K562 (cell line): ENCODE data around the gene CCDC116. TPM values are rescaled to one million over a fixed set of nuclear protein-coding genes. Genes with fewer than 3 reads are reported as not detected.

Experiments used
- ATAC-seq: fragments of 200-7000 bp; cut with Tn5 transposase; 3 replicates; pipeline ENCODE4 v1.9.1; 2020; ENCODE audit warnings: moderate library complexity
- BruUV-seq: library from RNA; stranded (reverse); fragments of 400-500 nt; replicated peaks from 2 replicates; lab custom pipeline; 2021; lab: Mats Ljungman, UMichigan
- CTCF ChIA-PET: fragments of 300-600 bp; formaldehyde crosslinking; extraction: SDS; loops from one replicate; lab custom pipeline; 2021; ENCODE audit warnings: low intra/inter-chr PET ratio; lab: Yijun Ruan, JAX
- POLR2A ChIA-PET: fragments of 300-600, 350-650 bp; sonication (Branson Sonifier 250); formaldehyde crosslinking; extraction: SDS; loops from one replicate; lab custom pipeline; 2021; ENCODE audit warnings: antibody characterized with exemption, inconsistent platforms; lab: Yijun Ruan, JAX
- DNase-seq, 4 experiments: peaks; one replicate each; pipeline versions ENCODE4 v3.0.0 to v3.0.0-alpha.2; 2011 to 2018; ENCODE audit warnings: low spot score in 3 of 4, mixed read lengths in 3 of 4; ENCODE audit errors: extremely low read depth in 1 of 4
- FAIRE-seq: peaks from 2 replicates; lab custom pipeline; 2011; peaks lifted over from hg19 to GRCh38; lab: Jason Lieb, UNC
- H2AFZ ChIP-seq: 2 replicates; pipeline ENCODE4 v1.6.0; 2011; ENCODE audit warnings: low read depth, low read length, control low read depth, inconsistent platforms
- H3K27ac ChIP-seq: fragments of 200-600 bp; 3 replicates; pipeline ENCODE4 v1.8.0; 2011; ENCODE audit warnings: low read depth, mild to moderate bottlenecking, control low read depth, inconsistent platforms, low read length, moderate library complexity, mixed read lengths; ENCODE audit errors: extremely low read depth
- H3K27me3 ChIP-seq, 2 experiments: fragments of 300-600 bp in 1 of 2; 2 replicates in 1 of 2; 3 replicates in 1 of 2; pipeline versions ENCODE4 v1.6.0 to v1.8.0; 2011; ENCODE audit warnings: inconsistent platforms in 2 of 2, low read length in 2 of 2, mild to moderate bottlenecking in 1 of 2, mixed read lengths in 1 of 2, moderate library complexity in 1 of 2; ENCODE audit not compliant: control insufficient read depth in 2 of 2, insufficient read depth in 2 of 2
- H3K36me3 ChIP-seq: fragments of 300-600 bp; 3 replicates; pipeline ENCODE4 v1.8.0; 2011; ENCODE audit warnings: mild to moderate bottlenecking, low read length, inconsistent platforms; ENCODE audit not compliant: control insufficient read depth, insufficient read depth
- H3K4me1 ChIP-seq, 2 experiments: fragments of 200-600 bp in 1 of 2; replicated peaks in 1 of 2; 2 replicates in 1 of 2; 3 replicates in 1 of 2; pipeline versions ENCODE4 v1.5.1 to v1.8.0; 2011; ENCODE audit warnings: inconsistent platforms in 2 of 2, low read length in 2 of 2, mild to moderate bottlenecking in 1 of 2, mixed read lengths in 1 of 2, moderate library complexity in 1 of 2; ENCODE audit not compliant: control insufficient read depth in 2 of 2, insufficient read depth in 2 of 2
- H3K4me2 ChIP-seq: 2 replicates; pipeline ENCODE4 v1.6.1; 2011; ENCODE audit warnings: low read length, control low read depth, inconsistent platforms, mixed read lengths; ENCODE audit not compliant: insufficient read depth
- H3K4me3 ChIP-seq: fragments of 200-600 bp; sonication (generic), shearing (Covaris generic); 2 replicates; pipeline ENCODE4 v1.5.1; 2016; ENCODE audit warnings: control low read depth, inconsistent platforms
- H3K79me2 ChIP-seq: fragments of 200-600 bp; 3 replicates; pipeline ENCODE4 v1.8.0; 2011; ENCODE audit warnings: low read length, inconsistent platforms; ENCODE audit not compliant: control insufficient read depth, insufficient read depth
- H3K9ac ChIP-seq, 2 experiments: 2 replicates each; pipeline versions ENCODE4 v1.6.0 to v1.6.1; 2011; ENCODE audit warnings: low read depth in 2 of 2, low read length in 2 of 2, control low read depth in 1 of 2, inconsistent platforms in 1 of 2, mild to moderate bottlenecking in 1 of 2, mixed read lengths in 1 of 2; ENCODE audit not compliant: insufficient read depth in 1 of 2
- H3K9me1 ChIP-seq: one replicate; pipeline ENCODE4 v1.6.0; 2011; ENCODE audit warnings: inconsistent platforms, mild to moderate bottlenecking, low read length, moderate library complexity; ENCODE audit not compliant: control insufficient read depth, insufficient read depth
- H3K9me3 ChIP-seq: replicated peaks from 2 replicates; pipeline ENCODE4 v1.5.1; 2011; ENCODE audit warnings: low read depth, low read length, inconsistent platforms; ENCODE audit not compliant: control insufficient read depth, insufficient read depth
- H4K20me1 ChIP-seq: replicated peaks from 2 replicates; pipeline ENCODE4 v1.6.1; 2011; ENCODE audit warnings: low read length, inconsistent platforms, mixed read lengths; ENCODE audit not compliant: control insufficient read depth, insufficient read depth
- BHLHE40 ChIP-seq: IDR thresholded peaks from 2 replicates; pipeline ENCODE4 v1.6.1; 2011; ENCODE audit warnings: low read length, improper control_type of control experiment
- ELK3 ChIP-seq: fragments of 450-650 bp; formaldehyde crosslinking; IDR thresholded peaks from 2 replicates; pipeline ENCODE4 v1.4.0; 2020; ENCODE audit warnings: mild to moderate bottlenecking
- ETV1 ChIP-seq: fragments of 450-650 bp; conservative IDR thresholded peaks from 2 replicates; pipeline ENCODE4 v1.6.1; 2016; ENCODE audit warnings: missing genetic modification characterization, control low read depth, low read depth, missing compliant biosample characterization
- GTF2F1 ChIP-seq: IDR thresholded peaks from 2 replicates; pipeline ENCODE4 v1.6.1; 2011; ENCODE audit warnings: low read depth, low read length, improper control_type of control experiment
- SLC30A9 ChIP-seq: fragments of 250-450 bp; sonication (Bioruptor Pico); IDR thresholded peaks from 2 replicates; pipeline ENCODE4 v1.8.0; 2022; ENCODE audit warnings: mild to moderate bottlenecking, moderate library complexity
- SUPT5H ChIP-seq: fragments of 450-650 bp; IDR thresholded peaks from 2 replicates; pipeline ENCODE4 v1.6.1; 2016
- TBL1XR1 ChIP-seq, 2 experiments: IDR thresholded peaks; 2 replicates each; pipeline ENCODE4 v1.6.1; 2012; ENCODE audit warnings: improper control_type of control experiment in 2 of 2, low read length in 2 of 2, mild to moderate bottlenecking in 1 of 2
- U2AF2 ChIP-seq: fragments of 200-400 bp; formaldehyde crosslinking; optimal IDR thresholded peaks from 2 replicates; pipeline ENCODE3; 2017; ENCODE audit warnings: low read depth, mild to moderate bottlenecking, low read length
- ZBTB17 ChIP-seq: fragments of 450-650 bp; formaldehyde crosslinking; IDR thresholded peaks from 2 replicates; pipeline ENCODE4 v1.4.0; 2020; ENCODE audit warnings: mild to moderate bottlenecking
- ZC3H11A ChIP-seq: IDR thresholded peaks from 2 replicates; pipeline ENCODE4 v1.6.1; 2012; ENCODE audit warnings: low read depth, low read length, improper control_type of control experiment
- ZNF12 ChIP-seq: sonication (generic); formaldehyde crosslinking; IDR thresholded peaks from 2 replicates; pipeline ENCODE4 v1.4.0; 2020; ENCODE audit warnings: mild to moderate bottlenecking, missing genetic modification reagents
- ZNF143 ChIP-seq: sonication (generic); formaldehyde crosslinking; IDR thresholded peaks from 2 replicates; pipeline ENCODE4 v1.9.0; 2022; ENCODE audit warnings: mild to moderate bottlenecking, missing genetic modification reagents
- WGBS: fragments of 100-300 bp; shearing (Covaris generic); methylation state at CpG from one replicate; pipeline ENCODE4 v1.1.6; 2016; ENCODE audit warnings: low coverage, mixed read lengths; ENCODE audit not compliant: insufficient coverage; ENCODE audit errors: missing lambda C conversion rate; 5-methylcytosine and 5-hydroxymethylcytosine counted together
- in situ Hi-C: fragments of 300-500 bp; cut with MboI; formaldehyde crosslinking; loops from 4 replicates; pipeline ENCODE4 v1.15.0; 2018; ENCODE audit warnings: inconsistent platforms, mixed read lengths
- intact Hi-C: fragments of 100-400 bp; cut with micrococcal nuclease; formaldehyde crosslinking; loops from 2 replicates; pipeline ENCODE4 v1.14.2; 2022
- polyA plus RNA-seq, 8 experiments: library from polyadenylated mRNA; depleted of rRNA in 4 of 8; stranded (reverse) in 5 of 8; unstranded in 3 of 8; fragments of >200 nt; fragmentation: Nextera tagmentation in 2 of 8; fragmentation: Illumina TruSeq in 1 of 8; extraction: Ambion mirVana in 2 of 8; extraction: Trizol in 1 of 8; gene quantifications; 2 replicates each; pipeline versions ENCODE4 v1.2.1 to v1.2.3, GENCODE V29; 2011 to 2014; ENCODE audit warnings: inconsistent platforms in 1 of 8, missing spikeins in 1 of 8
- total RNA-seq, 7 experiments: library from RNA; depleted of rRNA in 6 of 7; stranded (reverse); fragments of >200 nt in 6 of 7; fragmentation: Illumina TruSeq in 2 of 7; extraction: Trizol in 2 of 7; gene quantifications; 2 replicates each; pipeline versions ENCODE4 v1.2.1 to v1.2.3, GENCODE V29; 2011 to 2021; ENCODE audit warnings: low replicate concordance in 1 of 7
- TF ChIP-seq, protein P1 (sequence below): fragments of 450-650 bp; IDR thresholded peaks from 2 replicates; pipeline ENCODE4 v1.6.1; 2016; ENCODE audit warnings: low read depth

CCDC116 gene
- total and polyA plus RNA-seq, 9 of the 15 experiments (the other 6 are each of a cell fraction or from before 2014, with no cell fraction given) = 1.6 to 11.3 (median 4.7) TPM

DNA sequence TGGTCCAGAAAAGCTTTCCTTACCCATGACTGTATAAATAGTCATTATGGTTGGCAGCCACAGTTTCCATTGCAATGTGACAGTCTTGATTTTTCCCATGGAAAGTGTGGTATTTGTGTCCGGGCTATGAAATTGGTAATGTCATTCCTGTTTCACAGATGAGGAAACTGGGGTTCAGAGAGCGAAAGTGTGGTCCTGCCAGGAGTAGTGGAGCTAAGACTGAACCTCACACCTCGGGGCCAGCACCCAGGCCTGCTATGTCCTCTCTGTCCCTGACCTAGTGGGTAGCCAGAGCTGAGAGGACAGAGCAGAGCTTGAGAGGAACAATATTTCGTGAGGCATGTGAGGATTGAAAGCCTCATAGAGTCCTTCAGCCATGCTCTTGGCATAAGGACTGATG is 1.5 kb upstream of the CCDC116 start:
- 72% methylated on average over 4 of the region's 4 CpGs for WGBS
- in situ Hi-C loops (loop anchor here (25.0 kb wide), 1 partner anchor 494 kb away; no protein-coding TSS in a partner anchor), intact Hi-C loops (loop anchor here (10.0 kb wide), 1 partner anchor 924 kb away; the partner anchor contains the start of gene PRAME)
- H3K36me3 ChIP-seq = peaks cover 35% of the 10 kb centered on the region
- H4K20me1 ChIP-seq = peaks cover 12% of the 10 kb centered on the region
- peaks cover 19% of the 10 kb centered on the region for H3K9me1 ChIP-seq
- H2AFZ ChIP-seq = peak overlapping the region; percentile 73
- 0 out of 2 replicates have a peak overlapping the region, but pooled peaks have one; percentile 0 for H3K4me2 ChIP-seq
- ChIA-PET CTCF (interaction anchor here (0.7 to 5.9 kb wide), 2 partner anchors 12 to 37 kb away, joined by 5 to 99 read pairs; partner anchors contain the start of gene SDF2L1), POLR2A (interaction anchor here (0.6 to 76.8 kb wide), 8 partner anchors 12 to 476 kb away, joined by 3 to 4622 read pairs (median 4); partner anchors contain the start of genes CCDC116, SDF2L1, UBE2L3 and YDJC)
- no peaks in the 10 kb centered on the region for H3K9me3 ChIP-seq
- FAIRE-seq (peak; percentile 6), DNase-seq (peak in 1 of 4 experiments; percentile 50), ATAC-seq (no peak)
- peaks cover 54 to 87% of the 10 kb centered on the region in 2 experiments for H3K4me1 ChIP-seq
- H3K9ac ChIP-seq = peak overlapping the region; percentile 1; a peak in 2 of 4 replicates
- H3K4me3 ChIP-seq = no peak overlapping the region
- H3K27me3 ChIP-seq = no peaks in the 10 kb centered on the region
- peak overlapping the region; percentile 2; the same call in 2 of the 3 replicates for H3K27ac ChIP-seq
- BruUV-seq = no TSS peak
- H3K79me2 ChIP-seq = peaks cover 48% of the 10 kb centered on the region
- TF ChIP-seq ZBTB17 (CRISPR knock-in tag) (no peak), ELK3 (no peak), GTF2F1 (peak; percentile 59; the same call in 1 of the 2 replicates), ZC3H11A (peak; percentile 57; the same call in 1 of the 2 replicates), U2AF2 (no peak), SUPT5H (no peak), TBL1XR1 (IDR thresholded peaks at IDR 0.05; ENCODE audit: low read length in 2 of 2) (peak in 1 of 2 experiments; percentile 92; a peak in 2 of 4 replicates), SLC30A9 (CRISPR knock-in tag) (no peak), BHLHE40 (peak; percentile 41; the same call in 1 of the 2 replicates), ZNF12 (no peak), ZNF143 (CRISPR knock-in tag) (no peak), ETV1 (tag) (no peak)
- TF ChIP-seq, protein P1, sequence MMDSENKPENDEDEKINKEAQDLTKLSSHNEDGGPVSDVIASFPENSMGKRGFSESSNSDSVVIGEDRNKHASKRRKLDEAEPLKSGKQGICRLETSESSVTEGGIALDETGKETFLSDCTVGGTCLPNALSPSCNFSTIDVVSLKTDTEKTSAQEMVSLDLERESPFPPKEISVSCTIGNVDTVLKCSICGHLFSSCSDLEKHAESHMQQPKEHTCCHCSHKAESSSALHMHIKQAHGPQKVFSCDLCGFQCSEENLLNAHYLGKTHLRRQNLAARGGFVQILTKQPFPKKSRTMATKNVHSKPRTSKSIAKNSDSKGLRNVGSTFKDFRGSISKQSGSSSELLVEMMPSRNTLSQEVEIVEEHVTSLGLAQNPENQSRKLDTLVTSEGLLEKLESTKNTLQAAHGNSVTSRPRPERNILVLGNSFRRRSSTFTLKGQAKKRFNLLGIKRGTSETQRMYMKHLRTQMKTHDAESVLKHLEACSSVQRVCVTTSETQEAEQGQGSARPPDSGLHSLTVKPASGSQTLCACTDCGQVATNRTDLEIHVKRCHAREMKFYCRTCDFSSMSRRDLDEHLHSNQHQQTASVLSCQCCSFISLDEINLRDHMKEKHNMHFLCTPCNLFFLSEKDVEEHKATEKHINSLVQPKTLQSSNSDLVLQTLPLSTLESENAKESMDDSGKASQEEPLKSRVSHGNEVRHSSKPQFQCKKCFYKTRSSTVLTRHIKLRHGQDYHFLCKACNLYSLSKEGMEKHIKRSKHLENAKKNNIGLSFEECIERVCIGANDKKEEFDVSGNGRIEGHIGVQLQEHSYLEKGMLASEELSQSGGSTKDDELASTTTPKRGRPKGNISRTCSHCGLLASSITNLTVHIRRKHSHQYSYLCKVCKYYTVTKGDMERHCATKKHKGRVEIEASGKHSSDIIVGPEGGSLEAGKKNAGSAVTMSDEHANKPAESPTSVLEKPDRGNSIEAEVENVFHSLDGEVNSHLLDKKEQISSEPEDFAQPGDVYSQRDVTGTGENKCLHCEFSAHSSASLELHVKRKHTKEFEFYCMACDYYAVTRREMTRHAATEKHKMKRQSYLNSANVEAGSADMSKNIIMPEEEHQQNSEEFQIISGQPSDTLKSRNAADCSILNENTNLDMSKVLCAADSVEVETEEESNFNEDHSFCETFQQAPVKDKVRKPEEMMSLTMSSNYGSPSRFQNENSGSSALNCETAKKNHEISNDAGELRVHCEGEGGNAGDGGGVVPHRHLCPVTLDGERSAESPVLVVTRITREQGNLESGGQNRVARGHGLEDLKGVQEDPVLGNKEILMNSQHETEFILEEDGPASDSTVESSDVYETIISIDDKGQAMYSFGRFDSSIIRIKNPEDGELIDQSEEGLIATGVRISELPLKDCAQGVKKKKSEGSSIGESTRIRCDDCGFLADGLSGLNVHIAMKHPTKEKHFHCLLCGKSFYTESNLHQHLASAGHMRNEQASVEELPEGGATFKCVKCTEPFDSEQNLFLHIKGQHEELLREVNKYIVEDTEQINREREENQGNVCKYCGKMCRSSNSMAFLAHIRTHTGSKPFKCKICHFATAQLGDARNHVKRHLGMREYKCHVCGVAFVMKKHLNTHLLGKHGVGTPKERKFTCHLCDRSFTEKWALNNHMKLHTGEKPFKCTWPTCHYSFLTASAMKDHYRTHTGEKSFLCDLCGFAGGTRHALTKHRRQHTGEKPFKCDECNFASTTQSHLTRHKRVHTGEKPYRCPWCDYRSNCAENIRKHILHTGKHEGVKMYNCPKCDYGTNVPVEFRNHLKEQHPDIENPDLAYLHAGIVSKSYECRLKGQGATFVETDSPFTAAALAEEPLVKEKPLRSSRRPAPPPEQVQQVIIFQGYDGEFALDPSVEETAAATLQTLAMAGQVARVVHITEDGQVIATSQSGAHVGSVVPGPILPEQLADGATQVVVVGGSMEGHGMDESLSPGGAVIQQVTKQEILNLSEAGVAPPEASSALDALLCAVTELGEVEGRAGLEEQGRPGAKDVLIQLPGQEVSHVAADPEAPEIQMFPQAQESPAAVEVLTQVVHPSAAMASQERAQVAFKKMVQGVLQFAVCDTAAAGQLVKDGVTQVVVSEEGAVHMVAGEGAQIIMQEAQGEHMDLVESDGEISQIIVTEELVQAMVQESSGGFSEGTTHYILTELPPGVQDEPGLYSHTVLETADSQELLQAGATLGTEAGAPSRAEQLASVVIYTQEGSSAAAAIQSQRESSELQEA = no peak
